Measurements from ENCODE around the gene TFPI. TPM values are rescaled to one million over a fixed set of nuclear protein-coding genes. Genes with fewer than 3 reads are reported as not detected.

Gene TFPI
- total RNA-seq, 1 experiment from 2014 or later, result 29.1 TPM

DNA sequence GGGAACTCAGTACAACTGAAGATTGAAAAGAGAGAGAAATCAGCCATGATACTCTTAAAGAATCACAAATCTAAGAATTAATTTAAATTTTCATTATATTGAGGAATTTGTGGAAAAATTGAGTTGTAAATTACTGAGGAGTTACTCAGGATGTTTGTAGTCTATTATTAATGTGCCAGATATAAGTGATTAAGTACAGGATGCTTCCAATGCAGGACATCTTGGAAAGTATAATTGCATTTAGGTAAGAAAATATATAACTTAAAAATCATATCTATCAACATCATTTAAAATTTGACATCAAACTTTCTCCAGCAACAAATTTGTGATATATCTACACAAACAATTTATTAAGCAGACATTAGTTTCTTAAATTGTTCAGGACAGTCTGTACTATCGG lies 107.5 kb downstream of the TFPI start (continued):
- TF ChIP-seq, protein P1, sequence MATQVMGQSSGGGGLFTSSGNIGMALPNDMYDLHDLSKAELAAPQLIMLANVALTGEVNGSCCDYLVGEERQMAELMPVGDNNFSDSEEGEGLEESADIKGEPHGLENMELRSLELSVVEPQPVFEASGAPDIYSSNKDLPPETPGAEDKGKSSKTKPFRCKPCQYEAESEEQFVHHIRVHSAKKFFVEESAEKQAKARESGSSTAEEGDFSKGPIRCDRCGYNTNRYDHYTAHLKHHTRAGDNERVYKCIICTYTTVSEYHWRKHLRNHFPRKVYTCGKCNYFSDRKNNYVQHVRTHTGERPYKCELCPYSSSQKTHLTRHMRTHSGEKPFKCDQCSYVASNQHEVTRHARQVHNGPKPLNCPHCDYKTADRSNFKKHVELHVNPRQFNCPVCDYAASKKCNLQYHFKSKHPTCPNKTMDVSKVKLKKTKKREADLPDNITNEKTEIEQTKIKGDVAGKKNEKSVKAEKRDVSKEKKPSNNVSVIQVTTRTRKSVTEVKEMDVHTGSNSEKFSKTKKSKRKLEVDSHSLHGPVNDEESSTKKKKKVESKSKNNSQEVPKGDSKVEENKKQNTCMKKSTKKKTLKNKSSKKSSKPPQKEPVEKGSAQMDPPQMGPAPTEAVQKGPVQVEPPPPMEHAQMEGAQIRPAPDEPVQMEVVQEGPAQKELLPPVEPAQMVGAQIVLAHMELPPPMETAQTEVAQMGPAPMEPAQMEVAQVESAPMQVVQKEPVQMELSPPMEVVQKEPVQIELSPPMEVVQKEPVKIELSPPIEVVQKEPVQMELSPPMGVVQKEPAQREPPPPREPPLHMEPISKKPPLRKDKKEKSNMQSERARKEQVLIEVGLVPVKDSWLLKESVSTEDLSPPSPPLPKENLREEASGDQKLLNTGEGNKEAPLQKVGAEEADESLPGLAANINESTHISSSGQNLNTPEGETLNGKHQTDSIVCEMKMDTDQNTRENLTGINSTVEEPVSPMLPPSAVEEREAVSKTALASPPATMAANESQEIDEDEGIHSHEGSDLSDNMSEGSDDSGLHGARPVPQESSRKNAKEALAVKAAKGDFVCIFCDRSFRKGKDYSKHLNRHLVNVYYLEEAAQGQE (IDR thresholded peaks at IDR 0.05; ENCODE audit: low read depth), result no peak

- RAD21 ChIA-PET (ENCODE audit: low non-redundant PET in 1 of 2, low total read pairs in 2 of 2, uncharacterized antibody in 2 of 2, unreplicated experiment in 2 of 2), result no interaction called here
- Histone ChIP-seq H3K4me2 (ENCODE audit: low read length) (no peak overlapping the region), H4K20me1 (ENCODE audit: insufficient read depth) (no peaks in the 10 kb centered on the region), H3K9me3 (ENCODE audit: control insufficient read depth in 1 of 2, insufficient read depth in 1 of 2, low read depth in 1 of 2, low read length in 2 of 2) (no peaks in the 10 kb centered on the region), H3K27ac (ENCODE audit: low read depth, low read length) (no peak overlapping the region), H2AFZ (ENCODE audit: low read depth, low read length, poor library complexity, severe bottlenecking) (no peak overlapping the region), H3K36me3 (ENCODE audit: control insufficient read depth in 1 of 2, insufficient read depth in 2 of 2, low read length in 2 of 2) (no peaks in the 10 kb centered on the region), H3K9me2 (ENCODE audit: insufficient read depth) (no peaks in the 10 kb centered on the region; the same call in 1 of the 2 replicates), H3K9ac (ENCODE audit: low read length) (no peak overlapping the region), H3K4me1 (ENCODE audit: control insufficient read depth in 1 of 2, insufficient read depth in 2 of 2, low read length in 2 of 2) (peaks cover 0 to 9% of the 10 kb centered on the region in 2 experiments; a peak in 2 of 4 replicates), H3K79me2 (ENCODE audit: insufficient read depth, low read length) (no peaks in the 10 kb centered on the region), H3K27me3 (ENCODE audit: insufficient read depth, low read length) (no peaks in the 10 kb centered on the region), H3K4me3 (replicated peaks in 1 of 2; ENCODE audit: low read depth in 1 of 2, low read length in 2 of 2) (no peak overlapping the region)
- CTCF ChIA-PET, result interaction anchor here (0.9 to 1.2 kb wide), 2 partner anchors 542 to 583 kb away, joined by 3 to 4 read pairs; no protein-coding TSS in a partner anchor
- ATAC-seq (no peak), DNase-seq (ENCODE audit: low read depth, low spot score) (no peak)
- intact Hi-C loops (cut with micrococcal nuclease), result no loop called here
- TF ChIP-seq, protein P2, sequence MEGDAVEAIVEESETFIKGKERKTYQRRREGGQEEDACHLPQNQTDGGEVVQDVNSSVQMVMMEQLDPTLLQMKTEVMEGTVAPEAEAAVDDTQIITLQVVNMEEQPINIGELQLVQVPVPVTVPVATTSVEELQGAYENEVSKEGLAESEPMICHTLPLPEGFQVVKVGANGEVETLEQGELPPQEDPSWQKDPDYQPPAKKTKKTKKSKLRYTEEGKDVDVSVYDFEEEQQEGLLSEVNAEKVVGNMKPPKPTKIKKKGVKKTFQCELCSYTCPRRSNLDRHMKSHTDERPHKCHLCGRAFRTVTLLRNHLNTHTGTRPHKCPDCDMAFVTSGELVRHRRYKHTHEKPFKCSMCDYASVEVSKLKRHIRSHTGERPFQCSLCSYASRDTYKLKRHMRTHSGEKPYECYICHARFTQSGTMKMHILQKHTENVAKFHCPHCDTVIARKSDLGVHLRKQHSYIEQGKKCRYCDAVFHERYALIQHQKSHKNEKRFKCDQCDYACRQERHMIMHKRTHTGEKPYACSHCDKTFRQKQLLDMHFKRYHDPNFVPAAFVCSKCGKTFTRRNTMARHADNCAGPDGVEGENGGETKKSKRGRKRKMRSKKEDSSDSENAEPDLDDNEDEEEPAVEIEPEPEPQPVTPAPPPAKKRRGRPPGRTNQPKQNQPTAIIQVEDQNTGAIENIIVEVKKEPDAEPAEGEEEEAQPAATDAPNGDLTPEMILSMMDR (IDR thresholded peaks at IDR 0.05 in 2 of 3, conservative IDR thresholded peaks at IDR 0.05 in 1 of 3; ENCODE audit: borderline replicate concordance in 1 of 3, insufficient read depth in 1 of 3, low read depth in 2 of 3, low read length in 2 of 3), result no peak
- no peak for TF ChIP-seq ATF3 (IDR thresholded peaks at IDR 0.05)
- no peak for TF ChIP-seq CBX3 (IDR thresholded peaks at IDR 0.05; ENCODE audit: low read depth)
- TF ChIP-seq POLR2A (IDR thresholded peaks at IDR 0.05; ENCODE audit: borderline replicate concordance, extremely low read depth, insufficient read depth, insufficient read length), result no peak
- no peak for TF ChIP-seq TCF7L2 (IDR thresholded peaks at IDR 0.05; ENCODE audit: borderline replicate concordance, extremely low read depth, insufficient read depth, insufficient read length)
- no peak for TF ChIP-seq RAD21 (IDR thresholded peaks at IDR 0.05; ENCODE audit: low read depth)
- no peak for TF ChIP-seq POLR2AphosphoS5 (IDR thresholded peaks at IDR 0.05; ENCODE audit: low read depth, low read length)
- TF ChIP-seq, protein P1 (IDR thresholded peaks at IDR 0.05; ENCODE audit: low read depth), result no peak
- POLR2A ChIA-PET, result no interaction called here
- BruUV-seq (replicated peaks), result no TSS peak
These were observed 109.2 kb downstream of the TFPI start for GRCh38 chr2:187445051-187445450.

Measured in HCT116 (cell line).